G401 (cell line): ENCODE measurements around the gene LRRC40. TPM values are rescaled to one million over a fixed set of nuclear protein-coding genes. Genes with fewer than 3 reads are reported as not detected.

ENCODE experiments used
- DNase-seq: peaks from one replicate; pipeline ENCODE4 v3.0.0-alpha.2; 2015; ENCODE audit warnings: low spot score
- in situ Hi-C: cut with HindIII; loops from 2 replicates; pipeline ENCODE4 v1.10.0; 2016; ENCODE audit warnings: low sequenced_read_pairs, mixed read lengths
- total RNA-seq: library from RNA; depleted of rRNA; stranded (reverse); fragments of >200 nt; shearing (Covaris generic); gene quantifications from 2 replicates; pipeline ENCODE4 v1.2.3, GENCODE V29; 2014; rRNA removed

Gene LRRC40
- total RNA-seq, 1 experiment from 2014 or later, result 70.1 TPM

- DNase-seq, result peak; percentile 10
- in situ Hi-C loops, result loop anchor here (25.0 kb wide), 1 partner anchor 370 kb away; no protein-coding TSS in a partner anchor
Observed at GRCh38 chr1:70142075-70142474, 63.3 kb downstream of the LRRC40 start.

GRCh38 chr1:70140894-70141293 is 64.5 kb downstream of the LRRC40 start:
- DNase-seq, result no peak
- in situ Hi-C loops, result loop anchor here (25.0 kb wide), 1 partner anchor 371 kb away; no protein-coding TSS in a partner anchor

GRCh38 chr1:70140343-70140742 is 65.0 kb downstream of the LRRC40 start:
- in situ Hi-C loops, result loop anchor here (25.0 kb wide), 1 partner anchor 372 kb away; no protein-coding TSS in a partner anchor
- peak; percentile 16 for DNase-seq

GRCh38 chr1:70134148-70134547 is 71.2 kb downstream of the LRRC40 start:
- no peak for DNase-seq
- in situ Hi-C loops, result loop anchor here (25.0 kb wide), 1 partner anchor 378 kb away; no protein-coding TSS in a partner anchor

- in situ Hi-C loops, result no loop called here
- DNase-seq, result no peak
Observed at GRCh38 chr1:70117046-70117445, 88.3 kb downstream of the LRRC40 start.

GRCh38 chr1:70115315-70115714 is 90.1 kb downstream of the LRRC40 start:
- in situ Hi-C loops, result no loop called here

GRCh38 chr1:70112838-70113237 is 92.5 kb downstream of the LRRC40 start:
- in situ Hi-C loops, result no loop called here
- DNase-seq, result no peak

More at GRCh38 chr1:70115315-70115714, 90.1 kb downstream of the LRRC40 start:
- DNase-seq, result no peak

GRCh38 chr1:70109241-70109640 is 96.1 kb downstream of the LRRC40 start:
- in situ Hi-C loops, result no loop called here
- DNase-seq, result no peak

GRCh38 chr1:70103770-70104169 is 101.6 kb downstream of the LRRC40 start:
- DNase-seq, result no peak
- in situ Hi-C loops, result no loop called here

- DNase-seq, result no peak
- in situ Hi-C loops, result no loop called here
Observed at GRCh38 chr1:70101774-70102173, 103.6 kb downstream of the LRRC40 start.

GRCh38 chr1:70101231-70101630 is 104.1 kb downstream of the LRRC40 start:
- DNase-seq, result no peak
- in situ Hi-C loops, result no loop called here

Other genes with a start within 250 kb of the LRRC40 start
- 91.6 and 130 TPM in 2 replicates for gene SRSF11, start 15.8 kb upstream of the LRRC40 start, total RNA-seq
- 14.9 and 19.9 TPM in 2 replicates for gene ANKRD13C, start 149.1 kb upstream of the LRRC40 start, total RNA-seq
- gene CTH, start 205.7 kb upstream of the LRRC40 start, total RNA-seq, result 3.0 and 9.7 TPM in 2 replicates